Stimulated activated CD8-positive, alpha-beta memory T cell treated with anti-CD3 and anti-CD28 coated beads, Interleukin-4, amount 100 ng/mL, for 4 hours (primary cell): Measurements from ENCODE around the gene ANKRD18A.
"Not testable (repeated sequence)": the region's sequence is repeated elsewhere in the genome, so short reads cannot be mapped to it uniquely, and the experiment has no call there.

ENCODE experiments used
- DNase-seq, 2 donors: peaks; one replicate each; pipeline ENCODE4 v3.0.0-alpha.2; 2020; ENCODE audit warnings: low read depth in 2 of 2, low spot score in 1 of 2

ANKRD18A gene

DNA sequence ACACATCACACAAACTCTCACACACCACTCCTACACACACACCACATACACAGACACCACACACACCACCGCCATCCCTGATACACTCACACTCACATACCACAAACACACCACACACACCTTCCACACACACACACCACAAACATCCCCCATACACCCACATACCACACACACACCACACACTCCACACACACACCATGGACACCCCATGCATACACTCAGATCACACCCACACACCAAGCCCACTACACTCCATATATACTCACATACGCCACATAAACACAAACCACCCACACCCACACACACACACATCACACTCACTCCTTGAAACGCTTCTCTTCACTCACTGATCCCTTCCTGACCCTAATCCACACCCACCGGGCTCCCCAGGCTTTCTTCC is 9.1 kb upstream of the ANKRD18A start:
- DNase-seq, result no peak

DNA sequence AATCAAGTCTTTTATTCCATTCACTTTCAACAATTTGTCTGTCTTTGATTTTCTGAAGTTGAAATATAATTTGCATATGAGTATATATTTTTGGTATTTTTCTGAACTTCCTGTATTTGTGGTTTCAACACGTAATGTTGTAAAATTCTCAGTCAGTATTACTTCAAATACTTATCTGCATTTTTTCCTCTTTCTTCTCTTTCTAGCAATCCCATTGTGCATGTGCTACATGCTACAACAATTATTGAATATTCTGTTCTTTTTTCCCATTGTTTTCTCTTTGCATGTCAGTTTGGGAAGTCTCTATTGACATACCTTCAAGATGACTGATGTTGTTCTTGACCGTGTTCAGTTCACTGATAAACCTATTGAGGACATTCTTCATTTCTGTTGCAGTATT is 5.6 kb upstream of the ANKRD18A start:
- DNase-seq, result no peak

DNA sequence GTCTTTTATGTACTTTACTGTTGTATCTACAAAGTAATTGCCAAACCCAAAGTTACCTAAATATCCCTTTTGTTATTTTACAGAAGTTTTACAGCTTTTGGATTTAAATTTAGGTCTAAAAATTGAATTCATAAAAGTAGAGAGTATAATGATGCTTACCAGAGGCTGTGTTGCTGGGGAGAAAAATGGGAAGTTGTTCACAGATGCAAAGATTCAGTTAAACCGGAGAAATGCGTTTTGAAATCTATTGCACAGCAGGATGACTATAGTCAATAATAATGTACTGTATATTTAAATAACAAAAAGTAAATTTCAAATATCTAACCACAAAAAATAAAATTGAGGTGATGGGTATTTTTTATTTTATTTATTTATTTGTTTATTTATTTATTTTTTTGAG is 2.6 kb upstream of the ANKRD18A start:
- DNase-seq, result no peak

DNA sequence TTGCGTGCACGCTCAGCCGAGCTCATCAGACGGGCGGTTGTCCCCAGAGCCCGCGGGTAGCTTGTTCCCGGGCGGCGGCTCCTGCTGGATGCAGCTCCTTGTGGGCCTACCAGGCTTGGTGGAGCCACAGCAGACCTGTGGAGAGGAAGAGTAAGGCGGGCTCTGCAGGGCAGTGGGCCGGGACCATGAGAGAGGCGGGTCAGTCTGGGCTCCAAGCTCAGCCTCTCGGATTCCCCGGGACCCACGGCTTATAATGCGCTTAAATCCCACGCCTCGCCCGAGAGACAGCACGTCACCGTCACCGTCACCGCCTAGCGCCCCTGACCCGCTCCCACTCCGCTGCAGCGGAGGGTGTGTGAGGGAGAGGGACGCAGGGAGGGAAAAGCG is 1.9 kb upstream of the ANKRD18A start:
- no peak for DNase-seq

DNA sequence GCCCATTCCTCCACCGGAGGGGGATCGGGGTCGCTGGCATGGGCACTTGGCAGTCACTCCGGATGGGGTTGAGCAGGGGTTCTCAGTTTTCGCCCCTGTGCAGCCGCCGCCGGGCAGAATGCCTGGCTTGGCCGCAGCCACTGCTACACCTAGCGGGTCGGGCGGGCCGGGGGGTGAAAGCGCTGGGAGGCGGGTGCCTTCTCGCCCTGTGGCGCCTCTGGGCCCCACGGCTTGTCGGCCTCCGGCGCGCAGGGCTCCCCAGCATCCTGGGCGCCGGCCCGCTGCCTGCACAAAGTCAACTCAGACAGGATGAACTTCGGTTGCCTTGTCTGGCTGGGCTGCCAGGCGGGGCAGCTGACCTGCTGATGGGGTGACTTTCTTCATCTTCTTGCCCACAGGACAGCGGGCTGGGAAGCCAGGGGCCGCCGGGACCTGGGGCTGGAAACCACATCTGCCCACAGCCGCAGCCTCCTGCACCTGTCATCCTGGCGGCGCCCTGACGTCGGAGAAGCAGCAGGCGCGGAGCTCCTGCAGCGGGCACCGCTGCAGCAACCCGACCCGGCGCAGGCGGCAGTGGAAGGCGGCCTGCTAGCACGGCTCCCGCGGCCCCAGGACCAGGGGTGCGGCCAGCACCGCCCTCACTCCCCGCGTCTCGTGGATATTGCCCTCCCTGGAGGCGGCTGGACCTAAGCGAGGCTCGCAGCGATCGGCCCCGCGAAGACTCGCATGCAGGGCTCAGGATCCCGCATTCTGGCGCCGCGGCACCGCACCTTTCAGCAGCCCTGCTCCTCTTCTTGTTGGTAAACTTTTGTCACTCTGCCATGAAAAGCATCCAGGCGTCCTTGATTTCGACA is 1.3 kb upstream of the ANKRD18A start:
- no peak for DNase-seq

DNA sequence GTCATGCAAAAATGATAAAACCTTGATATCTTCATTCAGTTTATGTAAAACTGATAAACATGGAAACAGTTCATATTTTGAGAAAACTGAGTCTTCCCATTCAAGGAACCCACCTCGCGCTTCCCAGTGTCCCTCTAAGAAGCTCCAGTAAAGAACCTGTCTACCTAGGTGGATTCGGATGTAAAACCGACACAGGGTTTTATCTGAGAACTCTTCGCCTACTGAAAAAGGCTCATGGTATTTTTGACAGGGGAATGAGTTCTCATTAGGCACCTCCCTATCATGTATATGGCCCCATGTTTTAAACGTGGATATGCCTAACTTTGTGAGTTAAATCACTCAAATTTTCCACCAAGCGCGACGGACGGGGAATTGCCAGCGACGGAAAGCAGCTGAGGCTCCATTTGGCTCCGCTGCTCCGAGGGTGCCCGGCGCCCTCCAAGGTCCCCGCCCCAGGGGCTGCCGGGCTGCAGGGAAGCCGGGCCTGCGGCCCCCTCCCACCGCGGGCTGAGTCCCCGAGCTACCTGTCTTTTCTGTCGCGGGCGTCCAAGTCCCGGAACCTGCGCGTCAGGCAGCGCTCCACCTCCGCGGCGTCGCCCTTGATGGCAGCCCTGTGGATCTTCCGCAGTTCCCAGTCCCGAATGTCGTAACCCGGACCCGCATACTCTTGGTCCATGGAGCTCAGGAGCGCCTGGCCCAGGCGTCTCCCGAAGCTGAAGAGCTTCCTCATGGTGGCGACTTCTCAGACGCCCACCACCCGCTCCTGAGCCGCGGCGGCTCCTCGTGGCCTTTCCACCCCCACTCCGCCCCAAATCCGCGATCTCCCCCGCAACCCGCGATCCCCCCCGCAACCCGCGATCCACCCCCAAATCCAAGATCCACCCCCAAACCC is 594 bp downstream of the ANKRD18A start:
- DNase-seq, result no peak

DNA sequence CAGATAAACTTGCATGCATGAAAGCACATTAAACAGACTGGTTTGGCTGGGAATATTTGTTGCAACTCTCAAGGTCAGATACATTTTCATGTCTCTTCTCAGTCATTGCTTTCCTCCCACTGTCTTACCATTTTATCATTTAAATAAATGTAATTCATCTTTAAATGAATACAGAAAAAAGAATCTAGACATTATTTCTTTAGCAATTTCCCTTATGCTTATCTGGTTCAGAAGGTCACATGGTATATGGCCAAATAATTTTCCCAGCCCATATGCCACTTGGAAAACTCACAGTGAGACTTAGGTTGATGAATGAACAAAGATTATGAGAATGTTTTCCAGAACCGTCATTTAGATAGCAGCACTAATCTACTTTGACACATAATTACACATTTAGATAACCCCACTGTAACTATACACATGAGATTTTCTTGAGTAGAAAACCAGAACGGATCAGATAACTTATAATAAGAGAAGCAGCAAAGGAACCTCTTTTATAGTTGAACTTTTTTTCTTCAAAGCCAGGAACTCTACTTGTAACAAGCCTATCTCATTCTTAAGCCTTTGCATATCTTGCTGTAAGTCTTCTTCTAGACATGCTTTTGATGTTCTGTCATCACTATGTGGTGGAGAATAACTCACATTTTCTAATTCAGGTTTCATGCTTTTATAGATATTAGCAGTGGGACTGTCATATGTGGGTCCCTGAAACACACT is 22.2 kb downstream of the ANKRD18A start:
- DNase-seq, result not testable (repeated sequence)

DNA sequence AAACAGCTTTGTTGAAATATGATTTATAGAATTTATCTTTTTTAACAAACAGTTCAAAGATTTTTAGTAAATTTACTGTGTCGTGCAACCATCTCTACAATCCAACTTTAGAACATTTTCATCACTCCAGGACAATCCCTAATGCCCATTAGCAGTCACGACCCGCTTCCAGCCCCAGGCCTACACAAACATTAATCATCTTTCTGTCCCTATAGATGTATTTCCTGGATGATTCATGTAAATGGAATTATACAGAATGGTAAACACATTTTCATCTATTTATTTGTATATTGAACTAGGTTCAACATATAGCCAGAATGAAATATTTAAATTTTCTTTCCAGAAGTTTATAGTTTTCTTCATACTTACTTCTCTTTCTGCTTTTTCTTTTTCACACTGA is 25.3 kb downstream of the ANKRD18A start:
- DNase-seq, result not testable (repeated sequence)

DNA sequence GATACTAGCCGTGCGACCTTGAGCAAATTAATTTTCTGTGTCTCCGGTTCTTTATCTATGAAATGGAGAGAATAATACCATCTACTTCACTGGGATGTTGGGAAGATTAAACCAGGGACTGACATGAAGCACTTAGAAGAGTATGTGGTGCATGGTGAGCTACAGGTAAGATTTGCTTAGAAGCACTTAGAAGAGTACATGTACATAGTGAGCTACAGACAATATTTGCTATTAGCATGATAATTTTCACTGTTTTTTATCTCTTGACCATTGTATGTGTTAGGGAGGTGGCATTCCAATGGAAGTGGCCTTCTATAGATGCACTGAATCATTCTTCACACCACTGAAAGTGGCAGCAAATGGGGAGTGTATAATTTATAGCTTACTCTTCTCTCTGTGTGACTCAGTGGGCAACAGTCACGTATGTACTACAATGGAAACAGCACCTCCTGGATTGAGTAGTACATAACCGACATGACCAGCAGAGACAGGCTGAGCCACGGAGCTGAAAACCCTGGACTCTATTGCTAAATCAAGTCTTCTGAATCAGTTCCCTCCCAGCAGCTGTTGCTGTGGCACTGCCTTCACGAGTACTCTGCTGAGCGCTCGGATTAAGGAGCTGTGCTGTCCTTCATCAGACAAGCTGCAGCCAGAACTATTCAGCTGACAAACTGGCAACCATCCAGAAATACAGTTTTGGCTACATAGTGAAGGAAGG is 28.9 kb downstream of the ANKRD18A start:
- not testable (repeated sequence) for DNase-seq

DNA sequence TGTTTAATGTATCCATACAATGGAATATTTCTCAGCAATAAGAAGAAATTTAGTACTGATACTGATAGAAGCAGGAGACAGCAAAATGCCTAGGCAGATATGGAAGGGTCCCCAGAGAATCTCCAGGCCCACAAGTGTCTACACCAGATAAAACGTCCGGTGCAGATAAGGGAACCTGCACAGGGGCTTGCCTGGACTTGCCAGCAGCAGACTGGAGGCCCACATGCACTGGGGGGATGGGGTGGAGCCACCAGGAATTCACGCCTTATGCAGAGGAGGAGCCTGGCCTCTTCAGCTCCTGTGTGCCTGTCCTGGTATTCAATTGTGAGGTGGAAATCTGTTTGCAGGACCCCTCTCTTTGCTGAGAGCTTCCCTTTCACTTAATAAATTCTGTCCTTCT is 36.6 kb downstream of the ANKRD18A start:
- not testable (repeated sequence) for DNase-seq

DNA sequence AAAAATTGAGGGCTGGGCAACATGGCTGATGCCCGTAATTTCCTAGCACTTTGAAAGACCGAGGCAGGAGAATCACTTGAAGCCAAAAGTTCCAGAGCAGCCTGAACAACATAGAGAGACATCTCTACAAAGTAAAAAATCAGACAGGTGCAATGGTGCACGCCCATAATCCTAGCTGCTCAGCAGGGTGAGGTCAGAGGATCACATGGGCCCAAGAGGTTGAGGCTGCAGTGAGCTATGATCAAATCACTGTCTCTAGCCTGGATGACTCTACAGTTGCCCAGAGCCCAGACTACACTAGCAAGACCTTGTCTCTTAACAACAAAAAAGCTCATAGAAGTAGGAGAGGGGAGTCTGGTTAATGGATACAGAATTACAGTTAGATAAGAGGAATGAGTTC is 40.3 kb downstream of the ANKRD18A start:
- DNase-seq, result not testable (repeated sequence)

DNA sequence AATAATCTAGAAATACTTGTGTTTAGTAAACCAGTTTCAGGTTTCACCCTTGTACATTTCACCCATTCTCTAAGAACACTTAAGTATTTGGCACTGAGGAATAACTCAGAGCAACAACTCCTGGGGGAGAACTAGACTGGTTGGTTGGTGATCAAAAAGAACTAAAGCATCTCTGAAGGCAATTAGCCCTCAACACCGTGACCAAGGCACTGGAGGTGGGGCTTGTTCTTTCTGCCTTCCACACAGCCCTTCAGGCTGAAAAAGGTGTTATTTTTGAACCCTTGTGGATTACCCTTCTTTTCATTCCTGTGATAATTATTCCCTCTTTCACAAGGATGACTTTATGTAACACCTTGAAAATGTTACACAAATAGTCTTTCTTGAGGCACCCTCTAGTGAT is 44.2 kb downstream of the ANKRD18A start:
- DNase-seq, result not testable (repeated sequence)

DNA sequence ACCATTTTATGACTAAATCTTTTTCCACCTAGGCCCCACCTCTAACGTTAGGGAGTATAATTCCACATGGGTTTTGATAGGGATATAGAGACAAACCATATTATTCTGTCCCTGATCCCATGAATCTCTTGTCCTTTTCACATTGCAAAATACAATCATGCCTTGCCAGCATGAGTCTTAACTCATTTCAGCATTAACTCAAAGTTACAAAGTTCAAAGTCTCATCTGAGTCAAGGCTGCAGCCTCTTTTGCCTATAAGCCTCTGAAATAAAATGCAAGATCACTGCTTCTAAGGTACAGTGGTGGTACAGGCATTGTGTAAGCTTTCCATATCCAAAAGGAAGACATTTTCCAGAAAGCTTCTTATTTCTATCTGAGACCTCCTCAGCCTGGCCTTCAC is 54.3 kb downstream of the ANKRD18A start:
- DNase-seq, result not testable (repeated sequence)

DNA sequence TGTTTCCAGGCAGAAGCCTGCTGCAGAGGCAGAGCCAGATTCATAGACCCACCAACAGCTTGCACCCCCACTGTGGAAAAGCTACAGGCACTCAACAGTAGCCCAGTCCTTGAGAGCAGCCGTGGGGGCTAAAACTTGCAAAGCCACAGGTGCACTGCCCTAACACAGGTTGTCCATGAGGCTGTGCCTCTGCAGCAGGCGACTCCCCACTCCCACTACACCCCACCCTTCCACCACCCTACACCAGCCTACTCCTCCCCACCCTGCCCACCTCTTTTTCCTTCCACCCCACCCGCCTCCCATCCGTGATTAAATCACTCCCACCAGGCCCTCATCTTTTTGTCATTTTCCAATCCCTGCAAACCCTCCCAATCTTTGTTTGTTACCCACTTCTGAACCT is 55.2 kb downstream of the ANKRD18A start:
- DNase-seq, result not testable (repeated sequence)

DNA sequence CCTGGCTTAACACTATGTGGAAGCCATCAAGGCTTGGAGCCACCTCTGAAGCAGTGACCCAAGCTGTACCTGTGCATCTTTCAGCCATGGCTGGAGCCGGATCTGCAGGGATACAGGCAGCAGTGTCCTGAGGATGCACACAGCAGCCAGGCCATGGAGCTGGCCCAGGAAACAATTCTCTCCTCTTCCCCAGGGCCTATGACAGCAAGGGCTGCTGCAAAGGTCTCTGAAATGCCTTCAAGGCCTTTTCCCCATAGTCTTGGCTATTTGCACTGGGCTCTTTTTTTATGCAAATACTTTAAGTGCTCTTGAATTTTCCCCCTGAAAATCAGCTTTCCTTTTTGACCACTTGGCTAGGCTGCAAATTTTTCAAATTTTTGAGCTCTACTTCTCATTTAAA is 56.5 kb downstream of the ANKRD18A start:
- not testable (repeated sequence) for DNase-seq

DNA sequence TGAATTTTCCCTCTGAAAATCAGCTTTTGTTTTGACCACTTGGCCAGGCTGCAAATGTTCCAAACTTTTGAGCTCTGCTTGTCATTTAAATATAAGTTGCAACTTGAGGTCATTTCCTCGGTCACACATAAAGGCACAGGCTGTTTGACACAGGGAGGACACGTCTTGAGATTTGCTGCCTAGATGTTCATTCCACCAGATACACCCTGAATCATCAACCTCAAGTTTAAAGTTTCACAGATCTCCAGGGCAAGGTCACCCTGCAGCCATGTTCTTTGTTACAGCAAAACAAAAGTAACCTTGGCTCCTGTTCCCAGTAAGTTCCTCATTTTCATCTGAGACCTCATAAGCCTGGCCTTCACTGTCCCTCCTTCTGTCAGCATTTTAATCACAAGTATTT is 59.3 kb downstream of the ANKRD18A start:
- DNase-seq, result not testable (repeated sequence)

DNA sequence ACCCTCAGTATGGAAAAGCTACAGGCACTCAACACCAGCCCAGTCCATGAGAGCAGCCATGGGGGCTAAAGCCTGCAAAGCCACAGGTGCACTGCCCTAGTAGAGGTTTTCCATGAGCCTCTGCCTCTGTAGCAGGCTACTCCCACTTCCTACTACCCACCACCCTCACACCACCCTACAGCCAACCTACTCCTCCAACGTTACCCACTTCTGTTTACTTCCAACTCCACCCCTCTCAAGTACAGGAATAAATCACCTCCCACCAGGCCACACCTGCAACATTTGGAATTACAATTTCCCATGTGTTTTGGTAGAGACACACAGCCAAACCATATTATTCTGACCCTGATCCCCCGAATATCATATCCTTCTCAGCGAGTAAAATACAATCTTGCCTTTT is 61.2 kb downstream of the ANKRD18A start:
- DNase-seq, result not testable (repeated sequence)

DNA sequence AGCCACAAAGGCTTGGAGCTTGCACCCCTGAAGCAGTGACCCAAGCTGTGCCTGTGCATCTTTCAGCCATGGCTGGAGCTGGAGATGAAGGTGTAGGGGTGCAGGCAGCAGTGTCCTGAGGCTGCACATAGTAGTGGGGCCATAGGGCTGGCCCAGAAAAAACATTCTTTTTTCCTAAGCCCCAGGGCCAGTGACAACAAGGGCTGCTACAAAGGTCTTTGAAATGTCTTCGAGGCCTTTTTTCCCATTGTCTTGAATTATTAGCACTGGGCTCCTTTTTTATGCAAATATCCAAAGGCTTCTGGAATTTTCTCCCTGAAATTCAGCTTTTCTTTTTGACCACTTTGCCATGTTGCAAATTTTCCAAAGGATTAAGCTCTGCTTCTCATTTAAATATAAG is 62.6 kb downstream of the ANKRD18A start:
- DNase-seq, result not testable (repeated sequence)

DNA sequence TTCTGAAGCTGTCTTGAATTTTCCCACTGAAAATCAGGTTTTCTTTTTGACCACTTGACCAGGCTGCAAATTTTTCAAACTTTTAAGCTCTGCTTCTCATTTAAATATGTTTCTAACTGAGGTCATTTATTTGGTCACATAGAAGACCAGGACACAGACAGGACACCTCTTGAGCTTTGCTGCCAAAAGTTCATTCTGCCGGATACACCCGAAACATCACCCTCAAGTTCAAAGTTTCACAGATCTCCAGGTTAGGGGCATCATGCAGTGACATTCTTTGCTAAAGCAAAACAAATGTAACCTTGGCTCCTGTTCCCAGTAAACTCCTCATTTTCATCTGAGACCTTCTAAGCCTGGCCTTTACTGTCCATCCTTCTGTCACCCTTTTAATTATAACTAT is 65.4 kb downstream of the ANKRD18A start:
- not testable (repeated sequence) for DNase-seq

DNA sequence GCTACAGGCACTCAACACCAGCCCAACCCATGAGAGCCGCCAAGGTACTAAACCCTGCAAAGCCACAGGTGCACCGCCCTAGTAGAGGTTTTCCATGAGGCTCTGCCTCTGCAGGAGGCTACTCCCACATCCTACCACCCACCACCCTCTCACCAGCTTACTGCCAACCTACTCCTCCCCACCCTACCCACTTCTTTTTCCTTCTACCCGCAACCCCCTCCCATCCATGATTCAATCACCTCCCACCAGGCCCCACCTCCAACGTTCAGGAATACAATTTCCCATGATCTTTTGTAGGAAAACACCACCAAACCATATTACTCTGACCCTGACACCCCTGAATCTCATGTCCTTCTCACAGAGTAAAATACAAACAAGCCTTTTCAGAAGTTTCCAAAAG is 67.4 kb downstream of the ANKRD18A start:
- not testable (repeated sequence) for DNase-seq
